ENCODE results near the gene HOXD9.

Gene HOXD9

GRCh38 chr2:176089843-176090395, 32.6 kb upstream of the HOXD9 start:
- no peaks in the 10 kb centered on the region for H3K36me3 ChIP-seq (ENCODE audit: insufficient read depth, low read length)
- peaks cover 3% of the 10 kb centered on the region for H3K4me1 ChIP-seq (ENCODE audit: insufficient read depth, low read length)
- H3K27me3 ChIP-seq (ENCODE audit: insufficient read depth, low read length), result peaks cover 97% of the 10 kb centered on the region
- H3K9me3 ChIP-seq (ENCODE audit: low read length), result peaks cover 2% of the 10 kb centered on the region
- no peak overlapping the region for H2AFZ ChIP-seq (ENCODE audit: low read depth, low read length)
- no peak overlapping the region for H3K4me3 ChIP-seq (ENCODE audit: low read length)

- Histone ChIP-seq H3K4me3 (ENCODE audit: low read length) (no peak overlapping the region), H3K9me3 (ENCODE audit: low read length) (peaks cover 2% of the 10 kb centered on the region), H3K36me3 (ENCODE audit: insufficient read depth, low read length) (no peaks in the 10 kb centered on the region), H3K4me1 (ENCODE audit: insufficient read depth, low read length) (peaks cover 3% of the 10 kb centered on the region), H2AFZ (ENCODE audit: low read depth, low read length) (no peak overlapping the region), H3K27me3 (ENCODE audit: insufficient read depth, low read length) (peaks cover 97% of the 10 kb centered on the region)
Measured at GRCh38 chr2:176090862-176091261, 31.7 kb upstream of the HOXD9 start.

GRCh38 chr2:176091329-176092258, 30.9 kb upstream of the HOXD9 start:
- H3K36me3 ChIP-seq (ENCODE audit: insufficient read depth, low read length), result no peaks in the 10 kb centered on the region
- H3K27me3 ChIP-seq (ENCODE audit: insufficient read depth, low read length), result peaks cover 97% of the 10 kb centered on the region
- H2AFZ ChIP-seq (ENCODE audit: low read depth, low read length), result no peak overlapping the region
- peaks cover 3% of the 10 kb centered on the region for H3K4me1 ChIP-seq (ENCODE audit: insufficient read depth, low read length)
- peaks cover 2% of the 10 kb centered on the region for H3K9me3 ChIP-seq (ENCODE audit: low read length)
- no peak overlapping the region for H3K4me3 ChIP-seq (ENCODE audit: low read length)

- peak within 1 kb of the TSS; percentile 55 for H2AFZ ChIP-seq (ENCODE audit: low read depth, low read length)
- H3K4me1 ChIP-seq (ENCODE audit: insufficient read depth, low read length), result peaks cover 3% of the 10 kb centered on the region
- H3K9me3 ChIP-seq (ENCODE audit: low read length), result peaks cover 2% of the 10 kb centered on the region
- peak within 1 kb of the TSS; percentile 22 for H3K4me3 ChIP-seq (ENCODE audit: low read length)
- H3K27me3 ChIP-seq (ENCODE audit: insufficient read depth, low read length), result peaks cover 97% of the 10 kb centered on the region
- H3K36me3 ChIP-seq (ENCODE audit: insufficient read depth, low read length), result no peaks in the 10 kb centered on the region
Measured at GRCh38 chr2:176092270-176093144, 30.0 kb upstream of the HOXD9 start, which contains the start of gene HOXD13. TSS of gene HOXD13 (plus strand) at chr2:176092721. CDS start at chr2:176092891, 170 bp downstream.

GRCh38 chr2:176093145-176093897, 29.2 kb upstream of the HOXD9 start:
- no peaks in the 10 kb centered on the region for H3K36me3 ChIP-seq (ENCODE audit: insufficient read depth, low read length)
- peaks cover 97% of the 10 kb centered on the region for H3K27me3 ChIP-seq (ENCODE audit: insufficient read depth, low read length)
- peaks cover 3% of the 10 kb centered on the region for H3K4me1 ChIP-seq (ENCODE audit: insufficient read depth, low read length)
- H2AFZ ChIP-seq (ENCODE audit: low read depth, low read length), result peak overlapping the region; percentile 55
- H3K4me3 ChIP-seq (ENCODE audit: low read length), result peak overlapping the region; percentile 22
- peaks cover 2% of the 10 kb centered on the region for H3K9me3 ChIP-seq (ENCODE audit: low read length)

- Histone ChIP-seq H3K4me3 (ENCODE audit: low read length) (no peak overlapping the region), H2AFZ (ENCODE audit: low read depth, low read length) (no peak overlapping the region), H3K27me3 (ENCODE audit: insufficient read depth, low read length) (peaks cover 97% of the 10 kb centered on the region), H3K36me3 (ENCODE audit: insufficient read depth, low read length) (no peaks in the 10 kb centered on the region), H3K4me1 (ENCODE audit: insufficient read depth, low read length) (peaks cover 3% of the 10 kb centered on the region), H3K9me3 (ENCODE audit: low read length) (peaks cover 2% of the 10 kb centered on the region)
Measured at GRCh38 chr2:176093898-176094249, 28.6 kb upstream of the HOXD9 start.

- Histone ChIP-seq H3K36me3 (ENCODE audit: insufficient read depth, low read length) (no peaks in the 10 kb centered on the region), H3K4me3 (ENCODE audit: low read length) (no peak overlapping the region), H2AFZ (ENCODE audit: low read depth, low read length) (no peak overlapping the region), H3K9me3 (ENCODE audit: low read length) (peaks cover 2% of the 10 kb centered on the region), H3K4me1 (ENCODE audit: insufficient read depth, low read length) (peaks cover 3% of the 10 kb centered on the region), H3K27me3 (ENCODE audit: insufficient read depth, low read length) (peaks cover 97% of the 10 kb centered on the region)
Measured at GRCh38 chr2:176094349-176094748, 28.2 kb upstream of the HOXD9 start.

GRCh38 chr2:176095421-176095820, 27.1 kb upstream of the HOXD9 start:
- H3K27me3 ChIP-seq (ENCODE audit: insufficient read depth, low read length), result peaks cover 97% of the 10 kb centered on the region
- no peak overlapping the region for H3K4me3 ChIP-seq (ENCODE audit: low read length)
- H3K4me1 ChIP-seq (ENCODE audit: insufficient read depth, low read length), result peaks cover 3% of the 10 kb centered on the region
- H3K36me3 ChIP-seq (ENCODE audit: insufficient read depth, low read length), result no peaks in the 10 kb centered on the region
- no peak overlapping the region for H2AFZ ChIP-seq (ENCODE audit: low read depth, low read length)
- peaks cover 2% of the 10 kb centered on the region for H3K9me3 ChIP-seq (ENCODE audit: low read length)

- H3K4me3 ChIP-seq (ENCODE audit: low read length), result no peak overlapping the region
- no peak overlapping the region for H2AFZ ChIP-seq (ENCODE audit: low read depth, low read length)
- H3K27me3 ChIP-seq (ENCODE audit: insufficient read depth, low read length), result peaks cover 97% of the 10 kb centered on the region
- peaks cover under 1% of the 10 kb centered on the region for H3K9me3 ChIP-seq (ENCODE audit: low read length)
- peaks cover 3% of the 10 kb centered on the region for H3K4me1 ChIP-seq (ENCODE audit: insufficient read depth, low read length)
- H3K36me3 ChIP-seq (ENCODE audit: insufficient read depth, low read length), result no peaks in the 10 kb centered on the region
Measured at GRCh38 chr2:176096243-176096985, 26.1 kb upstream of the HOXD9 start.

- peaks cover 3% of the 10 kb centered on the region for H3K4me1 ChIP-seq (ENCODE audit: insufficient read depth, low read length)
- H3K36me3 ChIP-seq (ENCODE audit: insufficient read depth, low read length), result no peaks in the 10 kb centered on the region
- no peaks in the 10 kb centered on the region for H3K9me3 ChIP-seq (ENCODE audit: low read length)
- H2AFZ ChIP-seq (ENCODE audit: low read depth, low read length), result peak overlapping the region; percentile 43
- peak overlapping the region; percentile 32 for H3K4me3 ChIP-seq (ENCODE audit: low read length)
- H3K27me3 ChIP-seq (ENCODE audit: insufficient read depth, low read length), result peaks cover 97% of the 10 kb centered on the region
Measured at GRCh38 chr2:176096986-176097819, 25.3 kb upstream of the HOXD9 start.

GRCh38 chr2:176097820-176098365, 24.6 kb upstream of the HOXD9 start:
- H3K4me1 ChIP-seq (ENCODE audit: insufficient read depth, low read length), result peaks cover 3% of the 10 kb centered on the region
- H3K4me3 ChIP-seq (ENCODE audit: low read length), result no peak overlapping the region

More at GRCh38 chr2:176097820-176098365, 24.6 kb upstream of the HOXD9 start:
- peaks cover 99% of the 10 kb centered on the region for H3K27me3 ChIP-seq (ENCODE audit: insufficient read depth, low read length)
- no peak overlapping the region for H2AFZ ChIP-seq (ENCODE audit: low read depth, low read length)
- no peaks in the 10 kb centered on the region for H3K36me3 ChIP-seq (ENCODE audit: insufficient read depth, low read length)
- H3K9me3 ChIP-seq (ENCODE audit: low read length), result no peaks in the 10 kb centered on the region
